GM19452 (cell line): ENCODE data around the gene EPHA2.
"Not testable (repeated sequence)": the region's sequence is repeated elsewhere in the genome, so short reads cannot be mapped to it uniquely, and the experiment has no call there.

ENCODE experiments used
- ATAC-seq: cut with Tn5 transposase; IDR thresholded peaks from one replicate; pipeline ENCODE4 v1.9.1; 2021; ENCODE audit not compliant: unreplicated experiment

EPHA2 gene

GRCh38 chr1:16155537-16156410 is at the start of gene EPHA2:
TSS of gene EPHA2 (minus strand) at chr1:16156069. CDS start at chr1:16155932, 137 bp downstream.
- ATAC-seq: no peak

GRCh38 chr1:16205334-16205671 is 49.4 kb upstream of the EPHA2 start:
- ATAC-seq: no peak

- ATAC-seq: no peak
These were observed 48.9 kb upstream of the EPHA2 start for GRCh38 chr1:16204634-16205333.

GRCh38 chr1:16204216-16204615 is 48.3 kb upstream of the EPHA2 start:
- ATAC-seq: no peak

- ATAC-seq: no peak
These were observed 47.7 kb upstream of the EPHA2 start for GRCh38 chr1:16203550-16203949.

- no peak for ATAC-seq
These were observed 46.7 kb upstream of the EPHA2 start for GRCh38 chr1:16202281-16203210.

- ATAC-seq: no peak
These were observed 43.8 kb upstream of the EPHA2 start for GRCh38 chr1:16199700-16200099.

GRCh38 chr1:16199157-16199501 is 43.3 kb upstream of the EPHA2 start:
- ATAC-seq: no peak

- ATAC-seq: no peak
These were observed 42.7 kb upstream of the EPHA2 start for GRCh38 chr1:16198444-16199156.

- no peak for ATAC-seq
These were observed 41.0 kb upstream of the EPHA2 start for GRCh38 chr1:16196874-16197273.

GRCh38 chr1:16196139-16196538 is 40.3 kb upstream of the EPHA2 start:
- not testable (repeated sequence) for ATAC-seq

GRCh38 chr1:16195518-16195905 is 39.6 kb upstream of the EPHA2 start:
- ATAC-seq: no peak

- ATAC-seq: no peak
These were observed 36.2 kb upstream of the EPHA2 start for GRCh38 chr1:16191916-16192546.

- ATAC-seq: no peak
These were observed 35.4 kb upstream of the EPHA2 start for GRCh38 chr1:16191309-16191708.

- no peak for ATAC-seq
These were observed 34.2 kb upstream of the EPHA2 start for GRCh38 chr1:16189921-16190621.

GRCh38 chr1:16189003-16189402 is 33.1 kb upstream of the EPHA2 start:
- ATAC-seq: no peak

- ATAC-seq: no peak
These were observed 32.0 kb upstream of the EPHA2 start for GRCh38 chr1:16187748-16188401.

- no peak for ATAC-seq
These were observed 30.9 kb upstream of the EPHA2 start for GRCh38 chr1:16186655-16187235.
